WTC11 (cell line): ENCODE data around the gene TMEM151B.

Experiments
- AFF4 ChIP-seq: sonication (generic); formaldehyde crosslinking; IDR thresholded peaks from 2 replicates; pipeline ENCODE4 v1.8.1; 2023; ENCODE audit warnings: mild to moderate bottlenecking, missing genetic modification reagents, borderline replicate concordance
- CREB1 ChIP-seq: sonication (generic); formaldehyde crosslinking; IDR thresholded peaks from 2 replicates; pipeline ENCODE4 v1.8.0; 2023; ENCODE audit warnings: mild to moderate bottlenecking, missing genetic modification reagents
- CTCF ChIP-seq: fragments of 200-600 bp; IDR thresholded peaks from 2 replicates; pipeline ENCODE4 v1.8.0; 2022; ENCODE audit warnings: antibody characterized with exemption
- ELF4 ChIP-seq: sonication (generic); formaldehyde crosslinking; IDR thresholded peaks from 2 replicates; pipeline ENCODE4 v1.8.1; 2022; ENCODE audit warnings: low read depth, mild to moderate bottlenecking, moderate library complexity, missing genetic modification reagents
- IRF1 ChIP-seq: sonication (generic); formaldehyde crosslinking; IDR thresholded peaks from 2 replicates; pipeline ENCODE4 v1.8.0; 2023; ENCODE audit warnings: missing genetic modification reagents
- IRF2 ChIP-seq: sonication (generic); formaldehyde crosslinking; IDR thresholded peaks from 2 replicates; pipeline ENCODE4 v1.8.0; 2022; ENCODE audit warnings: low read depth, missing genetic modification reagents, borderline replicate concordance
- MAX ChIP-seq: sonication (generic); formaldehyde crosslinking; IDR thresholded peaks from 2 replicates; pipeline ENCODE4 v1.8.0; 2022; ENCODE audit warnings: mild to moderate bottlenecking, missing genetic modification reagents
- MXD4 ChIP-seq: fragments of 250-450 bp; sonication (Bioruptor Pico); IDR thresholded peaks from 2 replicates; pipeline ENCODE4 v1.8.0; 2021; ENCODE audit warnings: mild to moderate bottlenecking, moderate library complexity, borderline replicate concordance
- RORB ChIP-seq: fragments of 250-450 bp; sonication (Bioruptor Pico); IDR thresholded peaks from 2 replicates; pipeline ENCODE4 v1.9.0; 2021; ENCODE audit warnings: mild to moderate bottlenecking
- SMAD3 ChIP-seq: sonication (generic); formaldehyde crosslinking; IDR thresholded peaks from 2 replicates; pipeline ENCODE4 v1.8.0; 2022; ENCODE audit warnings: missing genetic modification reagents, mild to moderate bottlenecking, borderline replicate concordance
- TF ChIP-seq, protein P1 (sequence below): sonication (generic); formaldehyde crosslinking; IDR thresholded peaks from 2 replicates; pipeline ENCODE4 v1.8.0; 2022; ENCODE audit warnings: mild to moderate bottlenecking, missing genetic modification reagents

DNA sequence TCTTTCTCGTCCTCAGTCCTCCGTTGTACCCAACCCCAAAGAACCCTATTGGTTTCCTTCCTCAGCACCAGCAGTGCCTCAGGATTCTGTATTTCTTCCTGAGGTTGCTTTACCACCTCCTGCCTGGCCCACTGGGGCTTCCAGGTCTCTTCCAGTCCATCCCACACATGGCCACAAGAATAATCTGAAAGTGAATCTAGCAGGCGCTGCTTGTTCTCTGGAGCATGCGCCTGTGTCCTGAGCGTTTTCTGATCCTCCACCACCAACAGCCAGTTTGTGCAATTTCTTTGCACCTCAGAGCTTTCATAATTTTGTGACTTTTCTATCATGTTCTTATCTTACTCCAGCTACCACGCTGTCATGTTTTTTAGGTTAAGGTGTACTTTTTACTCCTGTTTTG is 35.0 kb upstream of the TMEM151B start:
- no peak for TF ChIP-seq IRF1 (CRISPR knock-in tag)
- TF ChIP-seq CTCF, result no peak
- no peak for TF ChIP-seq ELF4 (CRISPR knock-in tag)
- no peak for TF ChIP-seq AFF4 (CRISPR knock-in tag)
- no peak for TF ChIP-seq RORB
- no peak for TF ChIP-seq CREB1 (CRISPR knock-in tag)
- TF ChIP-seq SMAD3 (CRISPR knock-in tag), result no peak
- TF ChIP-seq, protein P1, sequence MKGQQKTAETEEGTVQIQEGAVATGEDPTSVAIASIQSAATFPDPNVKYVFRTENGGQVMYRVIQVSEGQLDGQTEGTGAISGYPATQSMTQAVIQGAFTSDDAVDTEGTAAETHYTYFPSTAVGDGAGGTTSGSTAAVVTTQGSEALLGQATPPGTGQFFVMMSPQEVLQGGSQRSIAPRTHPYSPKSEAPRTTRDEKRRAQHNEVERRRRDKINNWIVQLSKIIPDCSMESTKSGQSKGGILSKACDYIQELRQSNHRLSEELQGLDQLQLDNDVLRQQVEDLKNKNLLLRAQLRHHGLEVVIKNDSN (CRISPR knock-in tag), result no peak
- TF ChIP-seq MXD4 (CRISPR knock-in tag), result no peak
- no peak for TF ChIP-seq MAX
- TF ChIP-seq IRF2 (CRISPR knock-in tag), result no peak
